Fibroblast of lung (primary cell): ENCODE measurements around the gene LAIR1. TPM values are rescaled to one million over a fixed set of nuclear protein-coding genes. Genes with fewer than 3 reads are reported as not detected.

Source experiments
- DNase-seq, 2 donors: peaks; one replicate each; pipeline versions ENCODE4 v3.0.0 to v3.0.0-alpha.2; 2010; ENCODE audit warnings: low read depth in 2 of 2
- H2AFZ ChIP-seq: 2 replicates; pipeline ENCODE4 v1.5.1; 2012; ENCODE audit warnings: low read length, control low read depth, inconsistent platforms
- H3K27ac ChIP-seq: 2 replicates; pipeline ENCODE4 v1.5.1; 2011; ENCODE audit warnings: low read length, control low read depth; ENCODE audit not compliant: insufficient read depth
- H3K27me3 ChIP-seq: 2 replicates; pipeline ENCODE4 v1.5.1; 2011; ENCODE audit warnings: mild to moderate bottlenecking, low read length; ENCODE audit not compliant: control insufficient read depth, insufficient read depth
- H3K36me3 ChIP-seq: 2 replicates; pipeline ENCODE4 v1.5.1; 2011; ENCODE audit warnings: low read length; ENCODE audit not compliant: control insufficient read depth, insufficient read depth
- H3K4me1 ChIP-seq: 2 replicates; pipeline ENCODE4 v1.5.1; 2011; ENCODE audit warnings: low read length; ENCODE audit not compliant: control insufficient read depth, insufficient read depth; ENCODE audit errors: extremely low read depth
- H3K4me2 ChIP-seq: 2 replicates; pipeline ENCODE4 v1.5.1; 2011; ENCODE audit warnings: low read length, control low read depth; ENCODE audit not compliant: insufficient read depth; ENCODE audit errors: extremely low read depth
- H3K4me3 ChIP-seq, 4 experiments: fragments of 200-600 bp in 1 of 4; sonication (generic) in 1 of 4; replicated peaks in 1 of 4; 2 replicates each; pipeline ENCODE4 v1.5.1; 2011 to 2016; ENCODE audit warnings: low read length in 4 of 4, low read depth in 3 of 4, mild to moderate bottlenecking in 3 of 4, control low read depth in 2 of 4, inconsistent platforms in 1 of 4, mixed read lengths in 1 of 4; ENCODE audit not compliant: insufficient read depth in 1 of 4; ENCODE audit errors: control extremely low read depth in 1 of 4
- H3K79me2 ChIP-seq: 2 replicates; pipeline ENCODE4 v1.5.1; 2012; ENCODE audit warnings: mild to moderate bottlenecking, low read length, inconsistent platforms; ENCODE audit not compliant: control insufficient read depth, insufficient read depth
- H3K9ac ChIP-seq: 2 replicates; pipeline ENCODE4 v1.5.1; 2011; ENCODE audit warnings: mild to moderate bottlenecking, low read length, control low read depth; ENCODE audit not compliant: insufficient read depth
- H3K9me3 ChIP-seq: 2 replicates; pipeline ENCODE4 v1.5.1; 2012; ENCODE audit warnings: low read depth, low read length; ENCODE audit not compliant: control insufficient read depth, insufficient read depth
- H4K20me1 ChIP-seq: 2 replicates; pipeline ENCODE4 v1.5.1; 2011; ENCODE audit warnings: low read length; ENCODE audit not compliant: control insufficient read depth, insufficient read depth; ENCODE audit errors: extremely low read depth
- EZH2 ChIP-seq: IDR thresholded peaks from 2 replicates; pipeline ENCODE4 v1.5.1; 2012; ENCODE audit warnings: low read length, control low read depth, mild to moderate bottlenecking; ENCODE audit errors: missing control alignments
- polyA plus RNA-seq, 2 donors: library from polyadenylated mRNA; depleted of rRNA in 1 of 2; stranded (reverse) in 1 of 2; unstranded in 1 of 2; fragments of >200 nt; gene quantifications; 2 replicates each; pipeline ENCODE4 v1.2.1, GENCODE V29; 2011 to 2012; ENCODE audit warnings: missing spikeins in 1 of 2
- total RNA-seq: library from RNA; depleted of rRNA; stranded (reverse); fragments of >200 nt; gene quantifications from 2 replicates; pipeline ENCODE4 v1.2.1, GENCODE V29; 2014
- TF ChIP-seq, protein P1 (sequence below), 2 donors: IDR thresholded peaks in 1 of 2; conservative IDR thresholded peaks in 1 of 2; 1 replicate in 1 of 2; 2 replicates in 1 of 2; pipeline ENCODE4 v1.5.1; 2011 to 2012; ENCODE audit warnings: low read length in 2 of 2, control low read depth in 1 of 2, inconsistent platforms in 1 of 2, low read depth in 1 of 2, mild to moderate bottlenecking in 1 of 2

LAIR1 gene
- total and polyA plus RNA-seq, 2 donors (not counting 1 experiment from before 2014, with no cell fraction given): not detected

DNA sequence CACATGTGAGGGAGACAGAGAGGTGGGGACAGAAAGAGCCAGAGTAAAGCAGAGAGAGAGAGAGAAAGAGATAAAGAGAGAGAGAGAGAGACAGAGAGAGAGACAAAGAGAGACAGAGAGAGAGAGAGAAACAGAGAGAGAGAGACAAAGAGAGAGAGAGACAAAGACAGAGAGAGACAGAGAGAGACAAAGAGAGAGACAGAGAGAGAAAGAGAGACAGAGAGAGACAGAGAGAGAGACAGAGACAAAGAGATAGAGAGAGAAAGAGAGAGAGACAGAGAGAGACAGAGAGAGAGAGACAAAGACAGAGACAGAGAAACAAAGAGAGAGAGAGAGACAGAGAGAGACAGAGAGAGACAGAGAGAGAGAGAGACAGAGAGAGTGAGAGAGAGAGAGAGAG, 46.3 kb upstream of the LAIR1 start:
- Histone ChIP-seq H3K27me3 (no peaks in the 10 kb centered on the region), H3K4me3 (no peak overlapping the region), H3K4me1 (no peaks in the 10 kb centered on the region), H3K27ac (no peak overlapping the region), H2AFZ (no peak overlapping the region), H3K79me2 (no peaks in the 10 kb centered on the region), H3K4me2 (no peak overlapping the region), H3K9me3 (no peaks in the 10 kb centered on the region), H3K36me3 (no peaks in the 10 kb centered on the region), H4K20me1 (no peaks in the 10 kb centered on the region), H3K9ac (no peak overlapping the region)
- TF ChIP-seq, protein P1, sequence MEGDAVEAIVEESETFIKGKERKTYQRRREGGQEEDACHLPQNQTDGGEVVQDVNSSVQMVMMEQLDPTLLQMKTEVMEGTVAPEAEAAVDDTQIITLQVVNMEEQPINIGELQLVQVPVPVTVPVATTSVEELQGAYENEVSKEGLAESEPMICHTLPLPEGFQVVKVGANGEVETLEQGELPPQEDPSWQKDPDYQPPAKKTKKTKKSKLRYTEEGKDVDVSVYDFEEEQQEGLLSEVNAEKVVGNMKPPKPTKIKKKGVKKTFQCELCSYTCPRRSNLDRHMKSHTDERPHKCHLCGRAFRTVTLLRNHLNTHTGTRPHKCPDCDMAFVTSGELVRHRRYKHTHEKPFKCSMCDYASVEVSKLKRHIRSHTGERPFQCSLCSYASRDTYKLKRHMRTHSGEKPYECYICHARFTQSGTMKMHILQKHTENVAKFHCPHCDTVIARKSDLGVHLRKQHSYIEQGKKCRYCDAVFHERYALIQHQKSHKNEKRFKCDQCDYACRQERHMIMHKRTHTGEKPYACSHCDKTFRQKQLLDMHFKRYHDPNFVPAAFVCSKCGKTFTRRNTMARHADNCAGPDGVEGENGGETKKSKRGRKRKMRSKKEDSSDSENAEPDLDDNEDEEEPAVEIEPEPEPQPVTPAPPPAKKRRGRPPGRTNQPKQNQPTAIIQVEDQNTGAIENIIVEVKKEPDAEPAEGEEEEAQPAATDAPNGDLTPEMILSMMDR (conservative IDR thresholded peaks at IDR 0.05 in 1 of 2, IDR thresholded peaks at IDR 0.05 in 1 of 2; ENCODE audit: low read depth in 1 of 2, low read length in 2 of 2): no peak
- TF ChIP-seq EZH2: no peak
- no peak for DNase-seq

DNA sequence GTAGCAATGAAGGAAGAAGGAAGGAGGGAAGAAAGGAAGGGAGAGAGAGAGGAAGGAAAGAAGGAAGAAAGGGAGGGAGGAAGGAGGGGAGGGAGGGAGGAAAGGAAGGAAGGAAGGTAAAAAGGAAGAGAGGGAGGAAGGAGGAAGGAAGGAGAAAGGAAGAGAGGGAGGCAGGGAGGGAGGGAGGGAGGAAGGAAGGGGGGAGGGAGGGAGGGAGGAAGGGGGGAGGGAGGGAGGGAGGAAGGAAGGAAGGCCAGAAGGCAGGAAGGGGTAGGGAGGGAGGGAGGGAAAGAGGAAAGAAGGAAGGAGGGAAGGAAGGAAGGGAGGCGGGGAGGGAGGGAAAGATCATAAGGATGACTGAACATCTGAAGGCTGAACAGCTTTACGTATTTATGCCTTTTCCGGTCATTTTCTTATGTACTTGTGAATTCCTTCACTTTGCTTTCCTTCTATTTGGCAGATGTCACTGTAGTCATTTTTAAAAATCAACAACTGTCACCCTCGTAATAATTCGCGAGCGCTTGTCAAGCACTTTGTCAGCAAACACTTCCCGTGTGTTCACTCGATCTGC, 43.8 kb upstream of the LAIR1 start:
- Histone ChIP-seq H2AFZ (no peak overlapping the region), H3K9me3 (no peaks in the 10 kb centered on the region), H4K20me1 (no peaks in the 10 kb centered on the region), H3K79me2 (no peaks in the 10 kb centered on the region), H3K9ac (no peak overlapping the region), H3K4me2 (no peak overlapping the region), H3K36me3 (no peaks in the 10 kb centered on the region), H3K4me3 (no peak overlapping the region), H3K4me1 (no peaks in the 10 kb centered on the region), H3K27me3 (no peaks in the 10 kb centered on the region), H3K27ac (no peak overlapping the region)
- TF ChIP-seq, protein P1 (conservative IDR thresholded peaks at IDR 0.05 in 1 of 2, IDR thresholded peaks at IDR 0.05 in 1 of 2; ENCODE audit: low read depth in 1 of 2, low read length in 2 of 2): no peak
- no peak for TF ChIP-seq EZH2
- no peak for DNase-seq

DNA sequence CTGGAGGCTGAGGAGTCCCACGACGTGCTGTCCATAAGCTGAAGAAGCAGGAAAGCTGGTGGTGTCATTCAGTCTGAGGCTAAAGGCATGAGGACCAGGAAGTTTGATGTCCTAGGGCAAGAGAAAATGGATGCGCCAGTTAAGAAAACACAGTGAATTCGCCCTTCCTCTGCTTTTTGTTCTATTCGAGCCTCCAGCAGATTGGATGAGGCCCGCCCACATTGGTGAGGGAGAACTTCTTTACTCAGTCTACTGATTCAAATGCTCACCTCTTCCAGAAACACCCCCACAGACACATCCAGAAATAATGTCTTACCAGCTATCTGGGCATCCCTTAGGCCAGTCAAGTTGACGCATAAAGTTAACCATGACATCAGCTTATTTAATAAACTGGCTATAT, 43.0 kb upstream of the LAIR1 start:
- Histone ChIP-seq H2AFZ (no peak overlapping the region), H3K9ac (no peak overlapping the region), H3K36me3 (no peaks in the 10 kb centered on the region), H3K79me2 (no peaks in the 10 kb centered on the region), H3K4me3 (no peak overlapping the region), H3K4me1 (no peaks in the 10 kb centered on the region), H3K27ac (no peak overlapping the region), H3K27me3 (no peaks in the 10 kb centered on the region), H3K9me3 (no peaks in the 10 kb centered on the region), H4K20me1 (no peaks in the 10 kb centered on the region), H3K4me2 (no peak overlapping the region)
- TF ChIP-seq, protein P1 (conservative IDR thresholded peaks at IDR 0.05 in 1 of 2, IDR thresholded peaks at IDR 0.05 in 1 of 2; ENCODE audit: low read depth in 1 of 2, low read length in 2 of 2): no peak
- TF ChIP-seq EZH2: no peak
- DNase-seq: no peak
